ENCODE data around the gene LUZP2.

The LUZP2 gene

GRCh38 chr11:24572376-24572775 lies 75.5 kb downstream of the LUZP2 start:
- no peak for DNase-seq

- DNase-seq = peak; percentile 39
These were observed 77.6 kb downstream of the LUZP2 start for GRCh38 chr11:24574461-24574860.

- DNase-seq = peak; percentile 83
These were observed 78.5 kb downstream of the LUZP2 start for GRCh38 chr11:24575392-24575791.

DNA sequence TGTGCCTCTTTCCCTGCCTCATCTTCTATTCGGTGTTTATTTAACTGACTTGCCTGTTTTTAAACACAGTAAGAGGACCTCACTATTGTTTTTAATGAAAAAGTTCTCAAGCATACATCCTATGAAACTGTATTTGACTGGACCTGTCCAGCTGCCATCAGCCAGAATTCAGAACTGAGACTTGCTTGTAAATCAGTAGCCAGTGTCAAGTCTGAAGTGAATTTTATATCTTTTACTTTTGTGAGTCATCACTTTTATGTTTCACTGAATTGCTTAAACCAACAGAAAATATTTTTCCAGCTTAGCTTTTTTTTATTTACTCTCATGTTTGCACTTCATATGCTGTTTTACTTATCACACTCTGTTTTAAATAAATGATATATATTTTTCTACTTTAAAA lies 88.3 kb downstream of the LUZP2 start:
- DNase-seq = peak; percentile 21

- DNase-seq = peak; percentile 62
These were observed 90.8 kb downstream of the LUZP2 start for GRCh38 chr11:24587635-24588034.

DNA sequence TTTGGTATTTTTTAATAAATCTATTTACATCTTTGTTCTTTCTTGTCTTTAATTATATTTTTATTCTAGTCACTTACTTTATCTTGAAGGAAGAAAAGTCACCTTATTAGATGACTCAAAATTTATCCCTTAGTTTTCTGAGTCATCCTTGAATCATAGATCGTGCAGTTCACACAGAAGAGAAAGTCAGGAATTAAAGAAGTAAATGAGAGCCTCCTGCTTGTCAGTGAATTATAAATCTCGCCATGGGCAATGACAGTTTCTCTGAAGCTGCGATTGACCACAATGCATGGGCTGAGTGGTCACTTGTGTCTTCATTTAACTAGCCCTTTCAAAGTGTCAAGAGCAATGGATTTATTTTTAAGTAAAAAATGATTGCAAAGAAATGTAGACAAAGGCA lies 91.2 kb downstream of the LUZP2 start:
- DNase-seq = peak; percentile 65

- DNase-seq = no peak
These were observed 92.2 kb downstream of the LUZP2 start for GRCh38 chr11:24589064-24589463.

GRCh38 chr11:24591283-24591682 lies 94.4 kb downstream of the LUZP2 start:
- no peak for DNase-seq

DNA sequence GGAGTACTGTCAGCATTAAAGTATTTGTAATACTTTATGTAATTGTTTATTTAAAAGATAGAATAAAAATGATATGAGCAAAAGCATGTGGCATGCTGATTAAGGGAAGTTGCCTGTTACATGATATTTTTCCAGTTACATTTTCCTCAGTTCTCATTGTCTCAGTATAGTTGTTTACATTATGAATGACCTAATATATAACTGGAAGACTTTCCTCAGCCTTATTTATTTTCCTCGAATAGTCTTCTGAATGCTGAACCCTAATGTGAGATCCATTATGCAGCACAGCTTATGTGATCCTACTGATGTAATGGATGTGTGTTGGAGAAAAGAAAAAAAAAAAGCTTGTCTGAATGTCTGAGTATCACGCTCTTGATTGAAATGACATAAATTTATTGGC lies 95.5 kb downstream of the LUZP2 start:
- DNase-seq = no peak

GRCh38 chr11:24593332-24593731 lies 96.5 kb downstream of the LUZP2 start:
- no peak for DNase-seq

DNA sequence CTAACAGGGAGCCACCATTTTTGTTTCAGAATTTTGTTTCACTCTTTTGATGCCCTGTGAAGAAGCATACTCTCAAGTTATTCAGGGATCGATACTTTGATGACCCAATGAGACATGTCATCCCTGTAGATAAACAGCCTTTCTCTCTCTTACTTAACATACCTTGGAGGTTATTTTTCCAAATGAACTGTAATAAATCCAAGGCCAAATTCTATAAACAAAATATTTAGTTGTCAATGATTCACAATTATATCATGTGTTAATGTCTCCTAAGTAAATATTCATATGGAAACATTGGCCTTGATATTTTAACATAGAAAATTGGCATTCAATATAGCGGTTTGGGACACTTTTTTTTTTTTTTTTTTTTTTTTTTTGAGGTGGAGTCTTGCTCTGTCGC lies 97.5 kb downstream of the LUZP2 start:
- DNase-seq = no peak

DNA sequence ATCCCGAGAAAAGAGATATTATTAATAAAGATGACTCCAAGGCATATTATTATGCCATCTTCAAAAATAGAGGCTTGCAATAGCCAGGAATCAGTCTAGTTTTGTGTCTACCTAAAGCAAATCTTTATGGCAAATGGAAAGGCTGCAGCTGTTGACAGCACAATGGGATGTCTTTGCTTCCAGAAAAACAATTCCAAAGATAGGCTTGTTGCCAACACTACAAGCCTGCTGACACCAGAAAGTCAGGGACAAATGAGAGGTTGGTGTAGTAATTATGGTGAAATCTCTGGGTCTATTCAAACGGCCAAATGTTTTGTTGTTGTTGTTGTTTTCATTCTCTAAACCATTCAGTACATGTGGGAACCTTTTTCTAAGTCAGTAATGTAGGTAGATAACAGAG lies 101.8 kb downstream of the LUZP2 start:
- DNase-seq = no peak

DNA sequence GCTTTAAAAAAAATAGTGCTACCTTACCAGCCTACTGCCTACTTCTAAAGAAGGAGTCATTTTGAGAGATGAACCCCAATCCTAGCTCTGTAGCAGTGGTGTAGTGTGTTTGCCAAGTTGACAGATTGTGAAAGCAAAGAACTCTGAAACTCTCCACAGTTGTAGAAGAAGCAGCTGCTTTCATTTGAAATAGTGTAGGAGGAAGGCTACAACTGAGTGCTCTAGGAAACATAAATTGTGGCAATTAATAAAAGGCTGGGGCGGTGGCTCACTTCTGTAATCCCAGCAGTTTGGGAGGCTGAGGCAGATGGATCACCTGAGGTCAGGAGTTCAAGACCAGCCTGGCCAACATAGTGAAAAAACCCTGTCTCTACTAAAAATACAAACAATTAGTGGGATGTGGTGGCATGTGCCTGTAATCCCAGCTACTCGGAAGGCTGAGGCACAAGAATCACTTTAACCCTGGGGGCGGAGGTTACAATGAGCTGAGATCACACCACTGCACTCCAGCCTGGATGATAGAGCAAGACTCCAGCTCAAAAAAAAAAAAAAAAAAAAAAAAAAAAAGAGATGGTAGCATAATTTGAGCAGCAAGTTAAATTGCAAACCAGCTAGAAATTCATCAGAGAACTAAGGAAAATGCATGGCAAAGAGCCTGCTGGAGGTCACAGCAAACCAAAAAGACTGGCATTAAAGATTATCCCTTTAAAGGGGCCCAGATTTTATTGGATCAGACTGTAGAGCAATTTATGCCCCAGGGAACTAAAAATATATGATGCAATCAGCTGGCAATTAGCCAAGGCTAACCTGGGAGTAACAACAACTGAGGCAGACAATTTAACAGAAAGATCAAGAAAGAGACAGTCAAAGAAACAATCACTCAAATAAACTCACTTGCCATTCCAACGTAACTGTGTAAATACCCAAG lies 112.6 kb downstream of the LUZP2 start:
- no peak for DNase-seq

- DNase-seq = peak; percentile 17
These were observed 118.8 kb downstream of the LUZP2 start for GRCh38 chr11:24615451-24616160.

- DNase-seq = no peak
These were observed 121.0 kb downstream of the LUZP2 start for GRCh38 chr11:24617856-24618255.

- DNase-seq = no peak
These were observed 123.0 kb downstream of the LUZP2 start for GRCh38 chr11:24619900-24620299.

- no peak for DNase-seq
These were observed 125.4 kb downstream of the LUZP2 start for GRCh38 chr11:24622262-24622661.

DNA sequence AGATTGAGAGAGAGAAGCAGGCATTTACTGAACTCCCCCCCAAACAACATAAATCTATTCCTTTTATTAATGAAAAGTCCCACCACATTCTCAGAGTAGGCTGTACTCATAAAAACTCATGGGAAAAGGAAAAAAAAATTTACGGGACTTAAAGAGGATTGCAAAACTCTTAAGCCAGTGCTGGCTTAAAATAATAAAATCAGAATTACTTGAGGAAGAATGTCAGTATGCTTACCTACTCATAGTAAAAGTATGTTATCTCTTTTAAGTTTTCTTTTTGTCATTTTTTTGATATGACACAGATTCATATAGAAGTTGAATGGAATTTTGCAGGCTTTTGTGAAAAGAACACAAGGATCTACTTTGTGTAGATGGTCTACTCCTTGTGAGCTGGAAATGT lies 126.3 kb downstream of the LUZP2 start:
- peak; percentile 68 for DNase-seq

DNA sequence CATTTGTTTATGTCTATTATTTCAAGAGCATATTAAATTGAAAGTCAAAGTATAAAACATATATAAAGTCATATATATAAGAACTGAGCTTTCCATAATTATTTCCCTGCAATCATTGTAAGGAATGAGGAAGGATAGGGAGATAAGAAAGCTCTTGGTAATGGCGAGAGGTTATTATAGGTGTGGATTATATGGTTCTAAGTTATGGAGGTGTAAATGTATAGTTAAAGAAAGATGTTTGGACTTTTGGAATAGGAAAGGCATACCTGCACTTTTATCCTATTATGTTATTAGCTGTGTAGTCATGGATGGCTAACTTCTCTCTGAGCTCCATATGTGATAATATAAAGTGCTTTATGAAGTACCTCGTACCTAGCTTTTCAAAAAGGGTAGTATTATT lies 127.6 kb downstream of the LUZP2 start:
- no peak for DNase-seq

GRCh38 chr11:24625975-24626374 lies 129.1 kb downstream of the LUZP2 start:
- DNase-seq = no peak

GRCh38 chr11:24628224-24628776 lies 131.4 kb downstream of the LUZP2 start:
- no peak for DNase-seq

DNA sequence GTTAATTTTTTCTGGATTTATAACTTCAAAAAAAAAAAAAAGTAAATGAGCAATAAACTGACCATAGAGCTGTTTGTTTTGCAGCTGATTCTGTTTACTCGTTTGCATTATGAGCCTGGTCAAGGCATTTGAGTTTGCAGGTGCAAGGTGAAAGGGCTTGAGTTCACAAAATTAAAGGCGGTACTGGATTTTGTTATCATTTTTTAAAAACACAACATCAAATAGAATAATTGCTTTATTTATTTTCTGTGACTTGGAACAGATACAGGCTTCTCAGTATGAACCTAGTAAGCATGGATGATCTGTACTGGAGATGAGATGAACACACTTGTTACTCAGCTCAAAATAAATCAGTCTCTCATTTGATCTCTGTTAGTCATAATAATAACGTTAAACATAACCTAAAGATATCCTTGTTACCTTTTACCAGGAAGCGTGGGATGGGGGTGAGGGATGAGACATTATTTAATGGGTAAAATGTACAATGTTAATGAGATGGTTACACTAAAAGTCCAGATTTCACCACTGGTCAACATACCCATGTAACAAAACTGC lies 137.8 kb downstream of the LUZP2 start:
- no peak for DNase-seq

DNA sequence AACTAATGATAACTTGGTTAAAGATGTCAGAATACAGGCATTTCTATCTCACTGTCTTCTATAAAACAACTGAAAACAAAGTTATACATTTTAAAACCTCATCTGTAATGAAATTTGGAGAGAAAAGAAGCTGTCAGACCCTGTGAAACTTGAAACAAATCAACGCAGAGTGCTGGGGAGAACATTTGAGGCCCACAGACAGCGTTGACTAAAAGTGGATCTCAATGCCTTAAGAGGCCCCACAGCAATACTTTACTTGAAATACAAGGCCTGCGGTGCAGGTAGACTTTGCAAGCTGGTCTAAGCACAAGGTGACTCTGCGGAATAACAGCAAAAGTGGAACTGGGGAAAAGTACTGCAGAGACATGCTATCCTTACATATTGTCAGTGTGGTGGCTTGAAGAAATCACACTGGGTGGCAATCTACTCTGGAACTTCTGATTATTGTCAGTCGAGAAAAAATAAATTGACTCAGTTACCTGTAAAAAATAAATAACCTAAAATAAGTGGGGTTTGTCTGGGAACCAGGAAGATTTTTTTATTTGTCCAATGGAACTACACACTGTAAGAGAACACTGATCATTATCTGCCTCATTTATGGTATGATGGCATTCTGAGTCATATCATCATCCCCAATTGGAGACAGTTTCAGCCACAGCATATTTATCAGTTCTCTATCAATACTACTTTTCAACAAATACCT lies 138.9 kb downstream of the LUZP2 start:
- peak; percentile 16 for DNase-seq
